ENCODE data around the gene LCN2. TPM values are rescaled to one million over a fixed set of nuclear protein-coding genes. Genes with fewer than 3 reads are reported as not detected.

The LCN2 gene
- not detected for polyA plus RNA-seq (2013, experiment 1 of 2)
- not detected for polyA plus RNA-seq (2013, experiment 2 of 2)

DNA sequence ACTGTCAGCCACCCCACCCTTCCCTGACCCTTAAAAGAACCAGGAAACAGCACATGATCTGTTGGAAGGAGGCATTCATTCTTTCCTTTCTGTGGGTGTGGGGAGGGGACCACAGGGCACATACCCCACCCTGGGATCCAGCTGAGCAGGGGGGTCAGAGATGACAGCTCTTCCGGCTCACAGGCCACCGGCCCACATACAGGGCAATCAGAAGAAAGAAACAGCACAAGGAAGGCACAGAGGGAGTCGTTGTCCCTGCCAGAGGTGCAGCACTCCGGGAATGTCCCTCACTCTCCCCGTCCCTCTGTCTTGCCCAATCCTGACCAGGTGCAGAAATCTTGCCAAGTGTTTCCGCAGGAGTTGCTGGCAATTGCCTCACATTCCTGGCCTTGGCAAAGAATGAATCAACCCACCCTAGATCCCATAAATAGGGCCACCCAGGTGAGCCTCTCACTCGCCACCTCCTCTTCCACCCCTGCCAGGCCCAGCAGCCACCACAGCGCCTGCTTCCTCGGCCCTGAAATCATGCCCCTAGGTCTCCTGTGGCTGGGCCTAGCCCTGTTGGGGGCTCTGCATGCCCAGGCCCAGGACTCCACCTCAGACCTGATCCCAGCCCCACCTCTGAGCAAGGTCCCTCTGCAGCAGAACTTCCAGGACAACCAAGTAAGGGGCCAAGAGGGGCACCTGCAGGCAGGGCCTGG is at the start of gene LCN2:
TSS of gene LCN2 (plus strand) at position 453 of the 701 bp plus-strand sequence. CDS start at position 526, 73 bp downstream.
- WGBS, 2 experiments (ENCODE audit: insufficient coverage in 2 of 2) = 91 to 92% methylated on average over 5 to 9 of the region's 9 CpGs
- Histone ChIP-seq H3K27ac (ENCODE audit: low read depth, low read length, severe bottlenecking) (no peak within 1 kb of the TSS), H3K9me3 (ENCODE audit: control insufficient read depth, low read length) (no peaks in the 10 kb centered on the region), H3K36me3 (ENCODE audit: control insufficient read depth, insufficient read depth, low read length) (no peaks in the 10 kb centered on the region), H3K4me3 (ENCODE audit: extremely low read depth, insufficient read depth, low read length, poor library complexity, severe bottlenecking) (no peak within 1 kb of the TSS), H3K4me1 (ENCODE audit: control insufficient read depth, insufficient read depth, low read length, poor library complexity, severe bottlenecking) (no peaks in the 10 kb centered on the region)

DNA sequence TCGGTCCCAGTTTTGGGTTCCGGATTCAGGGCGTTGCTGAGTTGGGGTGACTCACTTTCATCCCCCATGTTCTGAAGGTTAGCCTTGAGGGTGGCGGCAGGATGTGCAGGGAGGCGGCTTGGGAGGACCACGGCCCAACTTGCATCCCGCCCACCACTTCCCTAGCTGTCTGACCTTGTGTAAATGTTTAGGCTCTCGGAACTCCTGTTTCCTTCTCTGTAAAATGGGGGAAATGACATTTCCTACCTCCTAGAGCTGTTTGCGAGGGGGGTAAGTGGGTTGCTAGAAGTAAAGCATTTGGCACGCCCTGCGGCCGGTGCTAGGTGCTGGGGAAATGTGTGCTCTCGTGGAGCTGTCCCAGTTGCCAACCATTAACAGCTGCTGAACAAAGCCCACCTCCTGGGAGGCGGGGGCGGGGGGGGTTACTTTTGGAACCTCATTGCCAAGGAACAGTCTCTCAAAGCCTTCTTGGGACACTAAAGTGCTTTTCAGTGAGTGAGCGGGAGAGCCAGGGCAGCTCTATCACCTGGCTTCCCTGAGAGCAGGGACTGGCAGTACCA is 49.2 kb upstream of the LCN2 start:
- 93 to 94% methylated on average over 8 to 14 of the region's 16 CpGs for WGBS, 2 experiments (ENCODE audit: insufficient coverage in 2 of 2)

DNA sequence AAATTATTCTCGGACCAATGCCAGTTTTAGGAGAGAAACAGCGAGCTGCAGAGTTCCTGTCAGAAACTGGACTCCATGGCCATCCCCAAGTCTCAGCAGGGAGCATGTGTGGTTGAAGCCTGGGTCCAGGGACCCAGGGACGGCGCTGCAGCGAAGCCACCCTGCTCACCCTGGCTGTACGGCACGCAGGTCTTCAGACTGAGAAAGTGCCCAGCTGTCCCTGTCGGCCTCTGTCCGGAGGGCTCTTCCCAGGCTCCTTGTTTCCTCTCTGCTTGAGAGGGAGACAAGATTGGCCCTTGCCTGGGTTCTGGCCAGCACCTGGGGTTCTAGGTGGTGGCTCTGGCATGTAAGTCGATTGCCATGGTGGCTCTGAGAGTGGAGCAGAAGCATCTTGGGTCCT is 48.7 kb upstream of the LCN2 start:
- 91 to 98% methylated on average over 9 to 10 of the region's 10 CpGs for WGBS, 2 experiments (ENCODE audit: insufficient coverage in 2 of 2)

More for the DNA sequence above, 49.2 kb upstream of the LCN2 start:
- Histone ChIP-seq H3K27ac (ENCODE audit: low read depth, low read length, severe bottlenecking) (peak overlapping the region; percentile 100), H3K4me3 (ENCODE audit: extremely low read depth, insufficient read depth, low read length, poor library complexity, severe bottlenecking) (peak overlapping the region; percentile 50), H3K4me1 (ENCODE audit: control insufficient read depth, insufficient read depth, low read length, poor library complexity, severe bottlenecking) (peaks cover 33% of the 10 kb centered on the region), H3K36me3 (ENCODE audit: control insufficient read depth, insufficient read depth, low read length) (peaks cover 46% of the 10 kb centered on the region), H3K9me3 (ENCODE audit: control insufficient read depth, low read length) (no peaks in the 10 kb centered on the region)

DNA sequence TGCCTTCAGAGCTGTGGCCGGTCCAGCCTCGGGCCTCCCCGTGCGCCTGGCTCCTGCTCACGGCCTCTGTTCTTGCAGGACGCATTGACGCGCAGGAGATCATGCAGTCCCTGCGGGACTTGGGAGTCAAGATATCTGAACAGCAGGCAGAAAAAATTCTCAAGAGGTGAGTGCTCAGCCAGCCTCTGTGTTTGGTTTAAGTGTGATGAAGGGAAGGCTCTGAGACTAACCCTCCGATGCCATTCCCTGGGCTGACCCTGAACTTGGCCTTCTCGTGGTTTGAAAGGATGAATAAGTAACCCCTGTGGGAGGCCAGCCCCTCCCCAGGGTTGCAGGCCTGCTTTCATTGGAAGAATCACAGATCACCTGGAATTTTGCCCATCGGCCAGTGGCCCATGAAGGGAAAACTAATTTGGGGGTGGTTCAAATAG is 48.0 kb upstream of the LCN2 start:
- Histone ChIP-seq H3K27ac (ENCODE audit: low read depth, low read length, severe bottlenecking) (no peak overlapping the region), H3K9me3 (ENCODE audit: control insufficient read depth, low read length) (no peaks in the 10 kb centered on the region), H3K4me1 (ENCODE audit: control insufficient read depth, insufficient read depth, low read length, poor library complexity, severe bottlenecking) (peaks cover 33% of the 10 kb centered on the region), H3K4me3 (ENCODE audit: extremely low read depth, insufficient read depth, low read length, poor library complexity, severe bottlenecking) (no peak overlapping the region), H3K36me3 (ENCODE audit: control insufficient read depth, insufficient read depth, low read length) (peaks cover 53% of the 10 kb centered on the region)
- WGBS, 2 experiments (ENCODE audit: insufficient coverage in 2 of 2) = 88 to 96% methylated on average over 11 to 12 of the region's 12 CpGs

More for the DNA sequence above, 48.7 kb upstream of the LCN2 start:
- peaks cover 33% of the 10 kb centered on the region for H3K4me1 ChIP-seq (ENCODE audit: control insufficient read depth, insufficient read depth, low read length, poor library complexity, severe bottlenecking)
- no peaks in the 10 kb centered on the region for H3K9me3 ChIP-seq (ENCODE audit: control insufficient read depth, low read length)
- H3K27ac ChIP-seq (ENCODE audit: low read depth, low read length, severe bottlenecking) = no peak overlapping the region
- H3K36me3 ChIP-seq (ENCODE audit: control insufficient read depth, insufficient read depth, low read length) = peaks cover 46% of the 10 kb centered on the region
- no peak overlapping the region for H3K4me3 ChIP-seq (ENCODE audit: extremely low read depth, insufficient read depth, low read length, poor library complexity, severe bottlenecking)

DNA sequence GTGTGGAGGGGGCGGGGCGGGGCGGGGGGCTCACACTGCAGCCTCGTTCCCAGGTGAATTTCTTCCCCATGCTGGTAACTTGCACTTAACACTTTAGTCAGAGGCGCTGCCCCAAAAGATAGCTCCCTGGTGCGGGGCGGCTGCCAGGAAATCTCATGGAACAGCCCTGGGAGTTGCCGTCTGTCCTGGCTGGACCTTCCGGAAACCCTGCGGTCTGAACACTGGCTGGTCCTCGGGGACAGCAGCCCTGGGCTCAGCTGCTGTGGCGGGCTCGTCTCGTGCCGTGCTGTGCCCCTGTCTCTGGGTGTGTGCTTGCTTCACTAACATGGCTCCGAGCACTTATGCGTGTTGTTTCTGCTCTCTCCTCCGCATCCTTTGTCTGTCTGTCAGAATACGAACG is 47.6 kb upstream of the LCN2 start:
- Histone ChIP-seq H3K9me3 (ENCODE audit: control insufficient read depth, low read length) (no peaks in the 10 kb centered on the region), H3K4me3 (ENCODE audit: extremely low read depth, insufficient read depth, low read length, poor library complexity, severe bottlenecking) (no peak overlapping the region), H3K4me1 (ENCODE audit: control insufficient read depth, insufficient read depth, low read length, poor library complexity, severe bottlenecking) (peaks cover 28% of the 10 kb centered on the region), H3K27ac (ENCODE audit: low read depth, low read length, severe bottlenecking) (no peak overlapping the region), H3K36me3 (ENCODE audit: control insufficient read depth, insufficient read depth, low read length) (peaks cover 57% of the 10 kb centered on the region)
- 94 to 97% methylated on average over 20 of the region's 20 CpGs for WGBS, 2 experiments (ENCODE audit: insufficient coverage in 2 of 2)

DNA sequence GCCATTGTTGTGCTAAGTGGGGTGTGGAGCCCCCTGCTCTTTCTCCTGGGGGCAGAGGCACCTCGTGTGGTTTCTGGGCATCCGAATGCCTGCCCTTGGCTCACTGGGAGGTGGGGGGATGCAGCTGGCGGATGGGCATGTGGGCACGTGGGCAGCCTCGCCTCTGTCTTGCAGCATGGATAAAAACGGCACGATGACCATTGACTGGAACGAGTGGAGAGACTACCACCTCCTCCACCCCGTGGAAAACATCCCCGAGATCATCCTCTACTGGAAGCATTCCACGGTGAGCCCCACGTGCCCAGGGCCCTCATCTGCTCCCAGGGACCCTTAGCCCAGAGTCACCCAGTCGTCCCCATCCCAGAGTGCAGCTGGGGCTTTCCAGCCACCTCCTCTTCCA is 47.1 kb upstream of the LCN2 start:
- H3K9me3 ChIP-seq (ENCODE audit: control insufficient read depth, low read length) = no peaks in the 10 kb centered on the region
- H3K4me1 ChIP-seq (ENCODE audit: control insufficient read depth, insufficient read depth, low read length, poor library complexity, severe bottlenecking) = peaks cover 27% of the 10 kb centered on the region
- no peak overlapping the region for H3K4me3 ChIP-seq (ENCODE audit: extremely low read depth, insufficient read depth, low read length, poor library complexity, severe bottlenecking)
- H3K27ac ChIP-seq (ENCODE audit: low read depth, low read length, severe bottlenecking) = no peak overlapping the region
- WGBS, 2 experiments (ENCODE audit: insufficient coverage in 2 of 2) = 95 to 98% methylated on average over 10 to 13 of the region's 13 CpGs
- H3K36me3 ChIP-seq (ENCODE audit: control insufficient read depth, insufficient read depth, low read length) = peaks cover 62% of the 10 kb centered on the region

DNA sequence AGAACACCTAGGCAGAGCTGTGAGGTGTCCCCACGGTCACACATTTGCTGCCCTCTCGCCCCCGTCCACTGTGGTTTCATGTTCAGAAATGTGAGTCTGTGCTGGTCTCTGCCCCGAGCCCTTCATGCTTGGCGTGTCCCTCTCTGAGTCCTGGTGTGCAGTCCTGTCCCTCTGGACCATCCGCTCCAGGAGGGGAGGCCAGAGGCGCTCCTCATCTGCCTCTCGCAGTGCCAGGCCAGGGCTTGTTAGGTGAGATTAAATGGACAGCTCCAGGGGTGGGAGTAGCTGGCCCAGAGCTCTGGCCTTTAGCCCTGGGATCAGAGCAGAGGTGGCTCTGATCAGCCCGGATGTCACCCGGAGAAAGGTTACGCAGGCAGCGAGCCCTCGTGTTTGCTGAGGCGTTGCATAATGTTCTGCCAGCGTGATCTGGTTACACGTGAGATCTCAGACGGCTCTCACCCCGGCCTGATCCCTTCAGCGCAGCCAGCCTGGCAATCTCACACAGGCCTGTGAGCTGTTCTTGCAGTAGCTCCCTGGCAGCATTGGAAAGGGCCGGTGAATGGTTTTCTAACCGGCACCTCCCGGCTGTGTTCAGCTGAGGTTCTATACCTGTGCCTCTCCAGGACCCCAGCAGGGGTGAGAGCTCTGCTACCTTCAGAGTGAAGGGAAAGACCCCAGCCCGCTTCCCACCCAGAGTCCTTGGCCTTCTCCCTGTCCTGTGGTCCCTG is 46.2 kb upstream of the LCN2 start:
- Histone ChIP-seq H3K4me3 (ENCODE audit: extremely low read depth, insufficient read depth, low read length, poor library complexity, severe bottlenecking) (no peak overlapping the region), H3K36me3 (ENCODE audit: control insufficient read depth, insufficient read depth, low read length) (peaks cover 70% of the 10 kb centered on the region), H3K4me1 (ENCODE audit: control insufficient read depth, insufficient read depth, low read length, poor library complexity, severe bottlenecking) (peaks cover 21% of the 10 kb centered on the region), H3K27ac (ENCODE audit: low read depth, low read length, severe bottlenecking) (no peak overlapping the region), H3K9me3 (ENCODE audit: control insufficient read depth, low read length) (no peaks in the 10 kb centered on the region)
- WGBS, 2 experiments (ENCODE audit: insufficient coverage in 2 of 2) = 96 to 99% methylated on average over 22 to 23 of the region's 23 CpGs

DNA sequence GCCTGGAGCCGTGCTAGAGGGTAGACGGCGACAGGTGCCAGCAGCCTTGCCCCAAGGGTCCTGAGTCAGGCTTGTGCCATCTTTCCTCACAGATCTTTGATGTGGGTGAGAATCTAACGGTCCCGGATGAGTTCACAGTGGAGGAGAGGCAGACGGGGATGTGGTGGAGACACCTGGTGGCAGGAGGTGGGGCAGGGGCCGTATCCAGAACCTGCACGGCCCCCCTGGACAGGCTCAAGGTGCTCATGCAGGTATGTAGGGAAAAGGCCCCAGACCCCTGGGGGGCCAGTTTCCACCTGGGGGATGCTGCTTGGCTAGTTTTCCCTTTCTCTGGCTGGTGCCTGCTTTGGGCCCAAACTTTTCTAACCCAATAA is 45.7 kb upstream of the LCN2 start:
- peaks cover 75% of the 10 kb centered on the region for H3K36me3 ChIP-seq (ENCODE audit: control insufficient read depth, insufficient read depth, low read length)

DNA sequence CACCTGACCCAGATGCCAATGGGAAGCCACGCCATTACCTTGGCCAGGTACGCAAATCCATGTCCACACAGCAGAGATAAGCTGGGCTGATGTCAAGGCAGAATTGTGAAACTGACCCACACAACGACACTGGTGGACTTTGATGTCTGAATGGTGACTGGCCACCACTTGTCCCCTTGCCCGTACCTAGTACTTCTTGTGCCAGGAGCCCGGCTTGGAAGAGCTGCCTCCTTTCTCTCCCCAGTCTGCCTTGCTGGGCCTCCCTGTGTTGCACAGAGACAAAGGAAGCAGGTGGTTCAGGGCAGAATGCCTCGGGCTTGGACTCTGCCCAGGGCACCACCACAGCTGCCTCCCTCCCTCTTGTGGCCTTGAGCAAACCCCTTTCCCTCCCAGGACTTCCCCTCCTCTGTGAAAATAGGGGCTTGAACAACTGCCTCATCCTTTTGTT is 45.1 kb upstream of the LCN2 start:
- WGBS, 2 experiments (ENCODE audit: insufficient coverage in 2 of 2) = 90 to 97% methylated on average over 6 of the region's 6 CpGs
- no peaks in the 10 kb centered on the region for H3K9me3 ChIP-seq (ENCODE audit: control insufficient read depth, low read length)
- no peak overlapping the region for H3K4me3 ChIP-seq (ENCODE audit: extremely low read depth, insufficient read depth, low read length, poor library complexity, severe bottlenecking)
- H3K27ac ChIP-seq (ENCODE audit: low read depth, low read length, severe bottlenecking) = no peak overlapping the region
- peaks cover 81% of the 10 kb centered on the region for H3K36me3 ChIP-seq (ENCODE audit: control insufficient read depth, insufficient read depth, low read length)
- H3K4me1 ChIP-seq (ENCODE audit: control insufficient read depth, insufficient read depth, low read length, poor library complexity, severe bottlenecking) = peaks cover 20% of the 10 kb centered on the region

More for the DNA sequence above, 45.7 kb upstream of the LCN2 start:
- Histone ChIP-seq H3K4me1 (ENCODE audit: control insufficient read depth, insufficient read depth, low read length, poor library complexity, severe bottlenecking) (peaks cover 20% of the 10 kb centered on the region), H3K9me3 (ENCODE audit: control insufficient read depth, low read length) (no peaks in the 10 kb centered on the region), H3K27ac (ENCODE audit: low read depth, low read length, severe bottlenecking) (no peak overlapping the region), H3K4me3 (ENCODE audit: extremely low read depth, insufficient read depth, low read length, poor library complexity, severe bottlenecking) (no peak overlapping the region)
- WGBS, 2 experiments (ENCODE audit: insufficient coverage in 2 of 2) = 90 to 94% methylated on average over 5 to 6 of the region's 8 CpGs

DNA sequence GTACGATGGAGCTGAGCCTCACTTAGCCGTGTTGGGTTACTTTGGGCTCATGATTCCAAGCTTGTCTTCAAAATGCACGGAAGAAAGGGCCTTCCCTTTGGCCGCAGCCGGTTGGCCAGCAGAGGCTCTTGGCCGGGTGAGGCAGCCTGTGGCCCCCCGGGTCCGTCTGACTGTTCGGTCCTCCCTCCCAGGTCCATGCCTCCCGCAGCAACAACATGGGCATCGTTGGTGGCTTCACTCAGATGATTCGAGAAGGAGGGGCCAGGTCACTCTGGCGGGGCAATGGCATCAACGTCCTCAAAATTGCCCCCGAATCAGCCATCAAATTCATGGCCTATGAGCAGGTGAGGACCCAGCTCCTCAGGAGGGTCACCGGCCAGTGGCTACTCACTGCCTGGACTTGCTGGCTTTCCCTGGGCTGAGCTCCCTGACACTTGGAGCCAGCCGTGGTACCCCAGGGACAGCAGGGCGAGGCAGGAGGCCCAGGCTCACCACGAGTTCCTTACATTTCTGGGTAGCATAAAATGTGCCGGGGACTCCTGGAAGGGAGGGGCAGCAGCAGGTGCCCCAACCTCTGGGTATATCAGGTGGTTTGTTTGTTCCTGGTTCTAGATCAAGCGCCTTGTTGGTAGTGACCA is 43.6 kb upstream of the LCN2 start:
- WGBS, 2 experiments (ENCODE audit: insufficient coverage in 2 of 2) = 91 to 97% methylated on average over 18 to 19 of the region's 21 CpGs
- Histone ChIP-seq H3K27ac (ENCODE audit: low read depth, low read length, severe bottlenecking) (no peak overlapping the region), H3K9me3 (ENCODE audit: control insufficient read depth, low read length) (no peaks in the 10 kb centered on the region), H3K4me3 (ENCODE audit: extremely low read depth, insufficient read depth, low read length, poor library complexity, severe bottlenecking) (no peak overlapping the region), H3K4me1 (ENCODE audit: control insufficient read depth, insufficient read depth, low read length, poor library complexity, severe bottlenecking) (peaks cover 6% of the 10 kb centered on the region), H3K36me3 (ENCODE audit: control insufficient read depth, insufficient read depth, low read length) (peaks cover 83% of the 10 kb centered on the region)
